Glutamatergic neuron (in vitro differentiated cells): ENCODE data around the gene MTARC2. TPM values are rescaled to one million over a fixed set of nuclear protein-coding genes. Genes with fewer than 3 reads are reported as not detected.

ENCODE experiments used
- DNase-seq: peaks from one replicate; pipeline ENCODE4 v3.0.0; 2022
- H3K27ac Mint-ChIP-seq: one replicate; pipeline ENCODE4 v1.8.0; 2020; ENCODE audit warnings: mild to moderate bottlenecking, mixed read lengths, inconsistent platforms; ENCODE audit not compliant: unreplicated experiment
- H3K27me3 Mint-ChIP-seq: one replicate; pipeline ENCODE4 v1.8.0; 2020; ENCODE audit warnings: mild to moderate bottlenecking, moderate library complexity, mixed read lengths, inconsistent platforms; ENCODE audit not compliant: unreplicated experiment
- H3K36me3 Mint-ChIP-seq: one replicate; pipeline ENCODE4 v1.8.0; 2020; ENCODE audit warnings: mild to moderate bottlenecking, mixed read lengths, inconsistent platforms; ENCODE audit not compliant: unreplicated experiment
- H3K4me1 Mint-ChIP-seq: one replicate; pipeline ENCODE4 v1.8.0; 2020; ENCODE audit warnings: mild to moderate bottlenecking, low read depth, mixed read lengths, inconsistent platforms; ENCODE audit not compliant: unreplicated experiment
- H3K4me3 Mint-ChIP-seq: one replicate; pipeline ENCODE4 v1.8.0; 2020; ENCODE audit warnings: mild to moderate bottlenecking, mixed read lengths, inconsistent platforms; ENCODE audit not compliant: unreplicated experiment
- H3K9me3 Mint-ChIP-seq: one replicate; pipeline ENCODE4 v1.8.0; 2020; ENCODE audit warnings: mild to moderate bottlenecking, moderate library complexity, mixed read lengths, inconsistent platforms; ENCODE audit not compliant: unreplicated experiment
- CTCF ChIP-seq: fragments of 200-600 bp; sonication (generic); IDR thresholded peaks from one replicate; pipeline ENCODE4 v1.5.0; 2021; ENCODE audit not compliant: partially characterized antibody, unreplicated experiment
- total RNA-seq: library from RNA; stranded (reverse); fragmentation: NEBNext Ultra II Directional; extraction: Animal tissue kit (Norgen Biotek cat#: 25700); gene quantifications from one replicate; pipeline ENCODE4 v1.2.1, GENCODE V29; 2021; ENCODE audit not compliant: unreplicated experiment

Gene MTARC2
- total RNA-seq, 1 donor from 2014 or later = 3.0 TPM

- H3K9me3 Mint-ChIP-seq = no peaks in the 10 kb centered on the region
- no peaks in the 10 kb centered on the region for H3K4me1 Mint-ChIP-seq
- no peak for DNase-seq
- no peaks in the 10 kb centered on the region for H3K36me3 Mint-ChIP-seq
- TF ChIP-seq CTCF = no peak
- peaks cover 2% of the 10 kb centered on the region for H3K27me3 Mint-ChIP-seq
- no peak overlapping the region for H3K27ac Mint-ChIP-seq
- no peak overlapping the region for H3K4me3 Mint-ChIP-seq
Observed at GRCh38 chr1:220824031-220824989, 76.2 kb downstream of the MTARC2 start.

- no peaks in the 10 kb centered on the region for H3K4me1 Mint-ChIP-seq
- DNase-seq = no peak
- no peak overlapping the region for H3K27ac Mint-ChIP-seq
- H3K36me3 Mint-ChIP-seq = no peaks in the 10 kb centered on the region
- no peak overlapping the region for H3K4me3 Mint-ChIP-seq
- H3K9me3 Mint-ChIP-seq = no peaks in the 10 kb centered on the region
- H3K27me3 Mint-ChIP-seq = peaks cover 2% of the 10 kb centered on the region
- no peak for TF ChIP-seq CTCF
Observed at GRCh38 chr1:220825819-220826551, 77.9 kb downstream of the MTARC2 start.

GRCh38 chr1:220826729-220827128, 78.6 kb downstream of the MTARC2 start:
- H3K36me3 Mint-ChIP-seq = no peaks in the 10 kb centered on the region
- DNase-seq = no peak
- H3K4me3 Mint-ChIP-seq = no peak overlapping the region
- TF ChIP-seq CTCF = no peak
- H3K27me3 Mint-ChIP-seq = peaks cover 2% of the 10 kb centered on the region
- H3K27ac Mint-ChIP-seq = no peak overlapping the region
- H3K4me1 Mint-ChIP-seq = no peaks in the 10 kb centered on the region
- no peaks in the 10 kb centered on the region for H3K9me3 Mint-ChIP-seq

GRCh38 chr1:220827445-220828178, 79.5 kb downstream of the MTARC2 start:
- Mint-ChIP-seq H3K36me3 (no peaks in the 10 kb centered on the region), H3K27me3 (no peaks in the 10 kb centered on the region), H3K27ac (no peak overlapping the region), H3K4me3 (no peak overlapping the region), H3K4me1 (no peaks in the 10 kb centered on the region), H3K9me3 (no peaks in the 10 kb centered on the region)
- no peak for TF ChIP-seq CTCF
- no peak for DNase-seq
